Heart left ventricle (tissue), 13 donors: ENCODE data around the gene DENND4C.

Source experiments
- CTCF ChIP-seq, 12 donors: fragments of 200-600 bp; sonication (generic) in 4 of 12; IDR thresholded peaks; one replicate each; pipeline versions ENCODE4 v1.5.0 to v1.8.0; 2018 to 2022; ENCODE audit warnings: antibody characterized with exemption in 12 of 12, mild to moderate bottlenecking in 5 of 12
- POLR2A ChIP-seq, 2 donors: fragments of 450-650 bp; IDR thresholded peaks; one replicate each; pipeline ENCODE4 v1.6.1; 2017; ENCODE audit warnings: antibody characterized with exemption in 2 of 2, mild to moderate bottlenecking in 2 of 2, moderate library complexity in 2 of 2
- donor health status: ischemic (EF 13 %, LVEDD 7.1; RV severe dilation, severe dysfunction).
- donor health status: DM: no; HTN: yes; CAD: no.
- donor health status: DM: no; HTN: no; CAD: no.
- donor health status: ischemic (EF 25% LVEDD 6.9; RV normal size, moderate dysfunction).
- donor health status: ischemic (EF 25% LVEDD 5.7; RV mildly dilated, moderate dysfunction).
- donor health status: ischemic (EF 35%, LVEDD 5.7; RV mildly dilated, moderate dysfunction).
- donor health status: nonischemic (EF 11% LVEDD 7.7; RV severe dilation, severe dysfunction).
- donor health status: DM: yes; HTN: yes; CAD: no.
- donor health status: PGD.
- donor health status: ischemic (EF 29% LVEDD 5.4; RV normal size, mild dysfunction).
- donor health status: nonischemic (EF 23%, LVEDD 6.1; RV moderate dilation, normal function).

DNA sequence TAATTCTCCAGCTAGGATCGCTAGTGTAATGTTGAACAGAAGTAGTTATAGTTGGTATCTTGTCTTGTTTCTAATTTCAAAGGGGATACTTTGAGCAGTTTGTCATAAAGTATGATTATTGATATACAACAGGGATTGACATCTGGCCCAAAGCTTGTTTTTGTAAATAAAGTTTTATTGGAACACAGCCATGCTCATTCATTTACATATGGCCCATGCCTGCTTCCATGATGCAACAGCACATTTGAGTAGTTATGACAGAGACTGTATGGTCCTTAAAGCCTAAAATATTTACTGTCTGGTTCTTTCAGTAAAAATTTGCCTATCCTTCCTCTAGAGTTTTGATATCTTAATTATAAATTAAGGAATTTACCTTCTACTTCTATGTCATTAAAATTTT is 79.8 kb downstream of the DENND4C start:
- TF ChIP-seq CTCF (IDR thresholded peaks at IDR 0.05), result no peak
- TF ChIP-seq POLR2A (IDR thresholded peaks at IDR 0.05), result no peak
